ENCODE data around the gene MAST4. TPM values are rescaled to one million over a fixed set of nuclear protein-coding genes. Genes with fewer than 3 reads are reported as not detected.

MAST4 gene
- total RNA-seq, 1 donor from 2014 or later, result 19.0 TPM

DNA sequence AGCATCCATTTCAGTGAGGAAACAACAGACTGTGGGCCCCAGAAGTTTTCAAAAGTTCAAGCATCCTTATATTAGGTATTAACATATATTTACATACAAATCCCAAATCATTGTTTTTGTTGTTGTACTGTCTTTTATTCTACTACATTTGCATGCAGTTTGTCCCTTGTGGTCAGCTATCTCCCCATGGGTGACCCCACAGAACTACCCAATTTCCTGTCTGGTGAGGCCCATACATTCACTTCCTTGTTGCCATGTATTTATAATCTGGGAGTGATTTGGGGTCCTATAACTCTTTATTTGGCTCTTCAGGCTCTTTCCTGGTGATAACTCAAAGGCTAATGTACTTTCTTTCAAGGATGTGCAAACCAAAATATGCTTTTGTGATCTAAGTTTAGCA lies 603.7 kb downstream of the MAST4 start:
- no peak overlapping the region for H3K4me3 Mint-ChIP-seq
- H3K36me3 Mint-ChIP-seq (ENCODE audit: low read depth), result peaks cover 16% of the 10 kb centered on the region
- peaks cover 92% of the 10 kb centered on the region for H3K4me1 Mint-ChIP-seq (ENCODE audit: low read depth)
- H3K9me3 Mint-ChIP-seq, result peaks cover 16% of the 10 kb centered on the region
- no peak for DNase-seq (ENCODE audit: low spot score)
- H3K27ac Mint-ChIP-seq, result no peak overlapping the region
- intact Hi-C loops (cut with micrococcal nuclease), result loop anchor here (10.0 kb wide), 1 partner anchor 1055 kb away; the partner anchor contains the start of gene SREK1
- no peaks in the 10 kb centered on the region for H3K27me3 Mint-ChIP-seq (ENCODE audit: insufficient read depth)

DNA sequence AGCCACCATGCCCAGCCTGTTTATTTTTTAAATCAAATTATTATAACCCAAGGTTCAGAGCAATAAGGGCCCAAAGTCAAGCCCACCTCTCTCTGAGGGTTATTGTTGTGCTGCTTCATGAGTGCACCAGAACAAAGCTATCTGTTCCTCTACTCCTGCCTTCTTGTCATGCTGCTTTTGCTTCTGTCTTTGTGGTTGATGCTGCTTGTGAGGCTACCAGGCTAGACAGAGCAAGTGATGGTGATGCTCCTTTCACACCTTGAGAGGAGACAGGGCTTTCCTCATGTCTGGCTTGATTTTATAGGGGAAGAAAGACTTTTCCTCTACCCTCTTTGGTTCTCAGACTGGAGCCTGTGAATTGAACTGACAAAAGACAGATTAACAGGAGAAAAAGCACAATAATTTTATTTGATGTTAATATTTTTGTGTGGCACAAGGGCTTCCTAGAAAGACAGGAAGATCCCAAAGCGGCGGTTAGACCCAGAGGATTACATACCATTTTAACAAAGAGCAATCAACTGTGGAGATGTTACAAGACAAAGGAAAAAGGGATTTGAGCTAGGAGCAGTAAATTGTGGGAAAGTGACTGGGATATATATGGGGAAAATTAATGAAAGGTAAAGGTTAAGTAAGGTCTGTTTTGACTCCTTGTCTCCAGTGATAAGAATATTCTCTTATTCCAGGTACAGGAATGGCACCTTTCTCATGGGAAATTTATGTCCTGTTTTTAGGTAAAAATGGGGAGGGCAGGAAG lies 604.8 kb downstream of the MAST4 start:
- H3K9me3 Mint-ChIP-seq, result peaks cover 16% of the 10 kb centered on the region

DNA sequence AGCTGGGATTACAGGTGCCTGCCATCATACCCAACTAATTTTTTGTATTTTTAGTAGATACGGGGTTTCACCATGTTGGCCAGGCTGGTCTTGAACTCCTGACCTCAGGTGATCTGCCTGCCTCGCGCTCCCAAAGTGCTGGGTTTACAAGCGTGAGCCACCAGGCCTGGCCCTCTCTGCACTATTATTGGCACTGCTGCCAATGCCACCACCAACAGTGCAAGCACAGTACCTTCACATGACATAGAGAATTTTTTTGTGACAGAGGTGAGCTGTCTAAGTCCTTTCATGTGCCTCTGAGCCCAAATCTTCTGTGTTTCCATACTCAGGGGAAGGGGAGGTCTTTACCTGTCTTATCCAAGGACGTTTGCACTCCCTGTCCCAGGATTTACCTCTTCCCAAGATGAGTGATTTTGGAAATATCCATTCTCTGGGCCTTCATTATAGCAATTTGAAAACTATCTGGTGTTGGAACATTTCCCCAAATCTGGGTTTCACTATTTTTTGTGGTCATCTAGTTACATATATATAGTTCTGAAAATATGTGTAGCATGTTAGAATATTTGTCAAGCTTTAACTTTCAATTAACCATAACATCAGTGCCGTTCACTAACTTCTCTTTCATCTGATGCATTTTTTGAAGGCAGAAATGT lies 605.8 kb downstream of the MAST4 start:
- H3K36me3 Mint-ChIP-seq (ENCODE audit: low read depth), result peaks cover 17% of the 10 kb centered on the region

More for the DNA sequence above, 604.8 kb downstream of the MAST4 start:
- peak overlapping the region; percentile 50 for H3K27ac Mint-ChIP-seq
- no peak overlapping the region for H3K4me3 Mint-ChIP-seq
- DNase-seq (ENCODE audit: low spot score), result no peak
- H3K4me1 Mint-ChIP-seq (ENCODE audit: low read depth), result peaks cover 98% of the 10 kb centered on the region
- intact Hi-C loops (cut with micrococcal nuclease), result loop anchor here (10.0 kb wide), 1 partner anchor 1056 kb away; the partner anchor contains the start of gene SREK1
- H3K27me3 Mint-ChIP-seq (ENCODE audit: insufficient read depth), result no peaks in the 10 kb centered on the region
- peaks cover 17% of the 10 kb centered on the region for H3K36me3 Mint-ChIP-seq (ENCODE audit: low read depth)

DNA sequence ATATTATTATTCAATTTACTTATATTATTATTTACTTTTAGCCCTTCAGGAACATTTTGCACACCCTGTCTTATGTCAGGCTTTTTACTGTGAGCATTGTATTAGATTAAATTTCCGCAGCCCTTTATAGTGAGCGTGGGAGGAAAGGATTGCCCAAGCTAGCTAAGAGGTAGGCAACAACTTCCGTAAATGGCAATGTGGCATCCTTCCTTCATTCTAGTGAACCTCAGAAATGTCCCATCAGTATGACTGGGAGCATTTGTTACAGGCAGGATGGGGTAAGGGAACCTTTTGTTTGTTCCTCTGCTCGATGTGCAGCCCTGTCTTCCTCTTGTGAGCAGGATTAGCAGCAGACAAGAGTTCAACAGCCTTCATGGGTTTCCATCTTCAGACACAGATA lies 606.6 kb downstream of the MAST4 start:
- no peak for DNase-seq (ENCODE audit: low spot score)
- intact Hi-C loops (cut with micrococcal nuclease), result loop anchor here (10.0 kb wide), 1 partner anchor 1058 kb away; the partner anchor contains the start of gene SREK1
- H3K36me3 Mint-ChIP-seq (ENCODE audit: low read depth), result peaks cover 19% of the 10 kb centered on the region
- no peaks in the 10 kb centered on the region for H3K27me3 Mint-ChIP-seq (ENCODE audit: insufficient read depth)
- H3K27ac Mint-ChIP-seq, result peak overlapping the region; percentile 82
- peak overlapping the region; percentile 45 for H3K4me3 Mint-ChIP-seq
- peaks cover 100% of the 10 kb centered on the region for H3K4me1 Mint-ChIP-seq (ENCODE audit: low read depth)
- H3K9me3 Mint-ChIP-seq, result peaks cover 15% of the 10 kb centered on the region

More for the DNA sequence above, 605.8 kb downstream of the MAST4 start:
- H3K27ac Mint-ChIP-seq, result no peak overlapping the region
- DNase-seq (ENCODE audit: low spot score), result no peak
- intact Hi-C loops (cut with micrococcal nuclease), result loop anchor here (10.0 kb wide), 1 partner anchor 1057 kb away; the partner anchor contains the start of gene SREK1
- no peaks in the 10 kb centered on the region for H3K27me3 Mint-ChIP-seq (ENCODE audit: insufficient read depth)
- peaks cover 16% of the 10 kb centered on the region for H3K9me3 Mint-ChIP-seq
- H3K4me3 Mint-ChIP-seq, result no peak overlapping the region
- H3K4me1 Mint-ChIP-seq (ENCODE audit: low read depth), result peaks cover 100% of the 10 kb centered on the region

DNA sequence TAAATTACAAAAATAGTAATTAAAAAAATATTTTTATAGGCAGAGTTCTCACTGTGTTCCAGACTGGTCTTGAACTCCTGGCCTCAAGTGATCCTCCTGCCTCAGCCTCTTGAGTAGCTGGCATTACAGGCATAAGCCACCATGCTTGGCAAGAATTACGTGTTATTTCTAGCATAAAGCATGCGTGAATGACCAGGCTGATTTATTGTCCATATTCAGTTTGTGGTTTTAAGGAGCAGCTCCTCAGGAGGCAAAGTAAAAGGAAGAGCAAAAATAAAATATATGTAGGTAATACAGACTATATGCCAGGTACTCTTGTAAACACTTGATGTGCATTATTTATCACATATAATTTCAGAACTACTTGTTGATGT lies 607.5 kb downstream of the MAST4 start:
- Mint-ChIP-seq H3K4me3 (no peak overlapping the region), H3K4me1 (ENCODE audit: low read depth) (peaks cover 98% of the 10 kb centered on the region), H3K27me3 (ENCODE audit: insufficient read depth) (no peaks in the 10 kb centered on the region), H3K36me3 (ENCODE audit: low read depth) (peaks cover 19% of the 10 kb centered on the region), H3K27ac (peak overlapping the region; percentile 98), H3K9me3 (peaks cover 12% of the 10 kb centered on the region)
- intact Hi-C loops (cut with micrococcal nuclease), result loop anchor here (1.0 to 10.0 kb wide), 3 partner anchors 15 to 1059 kb away; partner anchors contain the start of gene SREK1
- no peak for DNase-seq (ENCODE audit: low spot score)

DNA sequence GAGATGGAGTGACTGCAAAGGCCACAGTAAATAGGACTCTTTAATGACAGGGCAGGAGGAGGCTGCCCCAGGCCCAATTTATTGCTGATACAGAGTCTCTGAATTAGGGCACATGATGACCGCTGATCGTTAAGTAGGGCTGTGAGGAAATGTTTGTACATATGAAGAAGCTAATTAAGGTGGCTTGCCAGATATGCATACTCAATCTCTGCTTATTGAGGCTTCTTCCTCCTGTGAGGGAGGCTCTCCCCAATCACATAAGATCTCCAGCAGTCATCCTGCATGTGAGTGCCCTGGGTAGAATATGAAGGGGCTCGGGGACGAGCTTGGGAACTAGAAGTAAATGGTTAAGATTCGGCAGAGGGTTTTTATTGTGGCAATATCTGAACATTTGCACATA lies 608.6 kb downstream of the MAST4 start:
- H3K27ac Mint-ChIP-seq, result peak overlapping the region; percentile 98
- H3K4me3 Mint-ChIP-seq, result peak overlapping the region; percentile 46
- H3K9me3 Mint-ChIP-seq, result peaks cover 8% of the 10 kb centered on the region
- intact Hi-C loops (cut with micrococcal nuclease), result loop anchor here (1.0 to 10.0 kb wide), 3 partner anchors 17 to 1060 kb away; partner anchors contain the start of gene SREK1
- H3K4me1 Mint-ChIP-seq (ENCODE audit: low read depth), result peaks cover 97% of the 10 kb centered on the region
- no peaks in the 10 kb centered on the region for H3K27me3 Mint-ChIP-seq (ENCODE audit: insufficient read depth)
- DNase-seq (ENCODE audit: low spot score), result no peak
- peaks cover 14% of the 10 kb centered on the region for H3K36me3 Mint-ChIP-seq (ENCODE audit: low read depth)

DNA sequence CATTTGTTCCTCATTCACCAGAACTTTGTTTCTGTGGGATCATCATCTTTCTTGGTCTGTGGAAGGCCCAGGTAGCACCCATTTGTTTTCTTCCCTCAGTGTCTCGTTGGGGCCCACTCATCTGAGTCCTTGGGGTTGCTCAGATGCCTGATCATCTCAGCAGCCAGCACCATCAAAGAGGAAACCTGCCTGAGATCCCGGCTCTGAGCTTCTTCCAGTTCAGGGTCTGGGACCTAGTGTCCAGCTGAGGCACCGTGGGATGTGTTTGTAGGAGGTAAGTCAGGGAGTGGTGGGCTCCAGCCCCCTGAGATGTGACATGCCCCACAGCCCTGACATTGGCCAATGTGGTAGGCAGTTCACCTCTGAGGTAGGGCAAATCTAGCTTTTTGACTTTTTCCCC lies 609.8 kb downstream of the MAST4 start:
- DNase-seq (ENCODE audit: low spot score), result no peak
- intact Hi-C loops (cut with micrococcal nuclease), result loop anchor here (1.0 to 10.0 kb wide), 4 partner anchors 23 to 1227 kb away; partner anchors contain the start of gene SREK1
- H3K4me1 Mint-ChIP-seq (ENCODE audit: low read depth), result peaks cover 87% of the 10 kb centered on the region

DNA sequence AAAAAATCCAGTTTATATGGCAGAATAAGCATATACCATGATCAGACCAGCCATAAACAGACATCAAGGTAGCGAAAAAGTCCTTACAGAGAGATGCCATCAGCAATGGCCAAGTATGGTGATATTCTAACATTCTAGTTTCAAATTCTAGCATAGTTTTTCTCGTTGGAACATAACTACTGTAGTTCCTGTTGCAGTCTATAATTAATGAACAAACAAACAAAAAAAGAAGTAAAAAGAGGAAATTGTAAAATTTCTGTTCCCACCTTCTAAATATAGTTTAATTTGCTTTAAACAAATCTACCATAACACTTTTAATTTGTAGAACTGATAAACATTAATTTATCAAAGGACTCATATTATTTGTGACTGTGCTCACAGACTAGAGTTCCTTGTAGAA lies 610.3 kb downstream of the MAST4 start:
- Mint-ChIP-seq H3K36me3 (ENCODE audit: low read depth) (peaks cover 9% of the 10 kb centered on the region), H3K27ac (peak overlapping the region; percentile 98), H3K9me3 (peaks cover under 1% of the 10 kb centered on the region), H3K4me3 (peak overlapping the region; percentile 13), H3K27me3 (ENCODE audit: insufficient read depth) (no peaks in the 10 kb centered on the region), H3K4me1 (ENCODE audit: low read depth) (peaks cover 82% of the 10 kb centered on the region)
- intact Hi-C loops (cut with micrococcal nuclease), result loop anchor here (1.0 to 10.0 kb wide), 4 partner anchors 24 to 1226 kb away; partner anchors contain the start of gene SREK1
- no peak for DNase-seq (ENCODE audit: low spot score)

More for the DNA sequence above, 609.8 kb downstream of the MAST4 start:
- Mint-ChIP-seq H3K4me3 (peak overlapping the region; percentile 13), H3K36me3 (ENCODE audit: low read depth) (peaks cover 11% of the 10 kb centered on the region), H3K27ac (peak overlapping the region; percentile 98), H3K27me3 (ENCODE audit: insufficient read depth) (no peaks in the 10 kb centered on the region), H3K9me3 (peaks cover 6% of the 10 kb centered on the region)

DNA sequence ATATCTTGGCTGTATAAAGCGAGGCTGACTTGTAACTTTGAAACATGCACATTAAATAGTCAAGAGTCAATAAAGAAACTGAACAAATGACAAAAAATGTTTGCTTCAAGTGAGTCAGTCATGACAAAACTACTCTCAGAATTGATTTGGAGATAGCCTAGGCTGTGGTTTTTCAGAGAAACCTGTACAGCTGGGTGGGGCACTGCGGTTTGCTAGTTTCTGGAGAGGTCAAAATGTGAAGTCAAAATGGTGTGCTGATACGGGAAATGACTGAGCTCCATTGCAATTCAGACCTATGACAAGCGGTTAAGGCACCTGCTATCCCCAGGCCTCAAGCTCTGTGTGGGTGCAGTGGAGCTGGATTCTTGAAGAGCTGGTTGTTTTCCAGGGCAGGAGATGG lies 610.7 kb downstream of the MAST4 start:
- Mint-ChIP-seq H3K27me3 (ENCODE audit: insufficient read depth) (no peaks in the 10 kb centered on the region), H3K4me1 (ENCODE audit: low read depth) (peaks cover 78% of the 10 kb centered on the region), H3K4me3 (peak overlapping the region; percentile 13), H3K36me3 (ENCODE audit: low read depth) (peaks cover 9% of the 10 kb centered on the region), H3K9me3 (no peaks in the 10 kb centered on the region), H3K27ac (peak overlapping the region; percentile 98)
- intact Hi-C loops (cut with micrococcal nuclease), result loop anchor here (1.0 to 10.0 kb wide), 9 partner anchors 9 to 1226 kb away; partner anchors contain the start of genes PIK3R1 and SREK1
- DNase-seq (ENCODE audit: low spot score), result peak; percentile 89

DNA sequence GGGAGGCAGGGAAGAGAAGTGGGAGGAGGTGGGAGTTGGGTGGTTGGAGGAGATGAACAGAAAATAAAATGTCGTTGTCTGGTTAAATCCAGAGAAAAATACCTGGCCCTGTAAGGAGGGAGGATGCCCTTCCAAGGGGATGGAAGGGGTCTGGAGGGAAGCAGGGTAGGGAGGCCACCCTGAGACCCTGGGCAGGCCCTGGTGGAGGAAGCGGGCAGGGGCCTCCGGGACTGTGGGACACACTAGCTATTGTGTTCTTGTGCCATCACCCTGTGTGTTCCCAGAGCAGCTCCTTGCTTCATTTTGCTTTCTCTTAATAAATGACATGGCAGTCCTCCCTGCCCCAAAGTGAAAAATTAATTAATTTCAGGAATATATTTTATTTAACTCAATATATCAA lies 612.2 kb downstream of the MAST4 start:
- H3K4me1 Mint-ChIP-seq (ENCODE audit: low read depth), result peaks cover 63% of the 10 kb centered on the region
- no peaks in the 10 kb centered on the region for H3K9me3 Mint-ChIP-seq
- peaks cover 9% of the 10 kb centered on the region for H3K36me3 Mint-ChIP-seq (ENCODE audit: low read depth)
- H3K27ac Mint-ChIP-seq, result peak overlapping the region; percentile 98
- H3K27me3 Mint-ChIP-seq (ENCODE audit: insufficient read depth), result no peaks in the 10 kb centered on the region
- DNase-seq (ENCODE audit: low spot score), result no peak
- intact Hi-C loops (cut with micrococcal nuclease), result loop anchor here (2.0 to 10.0 kb wide), 2 partner anchors 176 to 1064 kb away; partner anchors contain the start of gene SREK1
- no peak overlapping the region for H3K4me3 Mint-ChIP-seq

DNA sequence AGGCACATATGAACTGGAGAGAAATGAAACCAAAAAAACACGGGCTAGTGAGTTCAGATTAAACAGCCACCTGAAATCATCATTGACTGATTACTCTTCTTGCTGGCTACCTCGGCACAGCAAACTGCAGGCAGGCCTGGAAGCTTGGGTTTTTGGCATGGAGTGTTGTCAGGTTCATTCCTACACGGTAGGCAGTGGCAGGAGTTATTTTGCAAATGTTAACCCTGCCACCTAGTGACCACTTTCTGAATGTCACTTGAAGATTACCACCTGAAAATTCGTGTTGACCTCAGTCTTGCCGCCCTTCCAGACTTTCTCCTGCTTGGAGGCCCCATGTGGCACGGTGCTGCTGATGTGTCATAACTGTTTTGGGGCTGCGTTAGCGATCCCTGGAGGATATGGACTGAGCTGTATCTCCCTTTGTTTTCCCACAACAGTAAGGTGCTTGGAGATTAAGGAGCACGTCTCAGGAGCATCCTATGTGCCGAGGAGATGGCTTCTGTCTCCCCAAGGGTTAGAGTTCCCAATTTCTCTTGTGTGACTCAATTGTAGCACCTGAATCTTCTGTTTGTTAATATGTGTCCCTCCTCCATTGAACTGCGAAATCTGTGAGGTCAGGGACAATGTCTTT lies 613.1 kb downstream of the MAST4 start:
- intact Hi-C loops (cut with micrococcal nuclease), result loop anchor here (1.0 to 10.0 kb wide), 7 partner anchors 43 to 1064 kb away; partner anchors contain the start of gene SREK1
- Mint-ChIP-seq H3K36me3 (ENCODE audit: low read depth) (peaks cover 6% of the 10 kb centered on the region), H3K27ac (no peak overlapping the region), H3K27me3 (ENCODE audit: insufficient read depth) (no peaks in the 10 kb centered on the region), H3K4me3 (peak overlapping the region; percentile 25), H3K4me1 (ENCODE audit: low read depth) (peaks cover 59% of the 10 kb centered on the region), H3K9me3 (no peaks in the 10 kb centered on the region)
- DNase-seq (ENCODE audit: low spot score), result peak; percentile 62

DNA sequence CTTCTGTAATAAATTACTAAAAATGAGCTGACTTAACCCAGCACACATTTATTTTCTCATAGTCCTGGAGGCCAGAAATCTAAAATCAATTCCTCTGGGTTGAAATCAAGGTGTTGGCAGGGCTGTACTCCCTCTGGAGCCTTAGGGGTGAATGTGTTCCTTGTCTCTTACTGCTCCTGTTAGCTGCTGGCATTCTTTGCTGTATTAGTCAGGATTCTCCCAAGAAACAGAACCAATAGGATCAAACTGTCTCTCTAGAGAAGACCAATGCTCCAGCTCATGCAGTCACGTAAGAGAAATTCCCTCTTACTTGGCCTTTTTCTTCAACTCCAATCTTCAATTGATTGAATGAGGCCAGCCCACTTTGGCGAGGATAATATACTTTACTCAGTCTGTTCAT lies 615.7 kb downstream of the MAST4 start:
- Mint-ChIP-seq H3K27ac (no peak overlapping the region), H3K27me3 (ENCODE audit: insufficient read depth) (no peaks in the 10 kb centered on the region), H3K4me1 (ENCODE audit: low read depth) (peaks cover 59% of the 10 kb centered on the region), H3K36me3 (ENCODE audit: low read depth) (peaks cover 2% of the 10 kb centered on the region), H3K9me3 (no peaks in the 10 kb centered on the region), H3K4me3 (no peak overlapping the region)
- intact Hi-C loops (cut with micrococcal nuclease), result no loop called here
- DNase-seq (ENCODE audit: low spot score), result no peak
